GM12874 (cell line): Measurements from ENCODE around the gene PRSS50.

Experiments used
- TF ChIP-seq, protein P1 (sequence below): IDR thresholded peaks from 2 replicates; pipeline ENCODE4 v1.5.1; 2011; ENCODE audit warnings: low read depth, mild to moderate bottlenecking, control low read depth, low read length, moderate library complexity; ENCODE audit not compliant: insufficient read depth

The PRSS50 gene, protein sequence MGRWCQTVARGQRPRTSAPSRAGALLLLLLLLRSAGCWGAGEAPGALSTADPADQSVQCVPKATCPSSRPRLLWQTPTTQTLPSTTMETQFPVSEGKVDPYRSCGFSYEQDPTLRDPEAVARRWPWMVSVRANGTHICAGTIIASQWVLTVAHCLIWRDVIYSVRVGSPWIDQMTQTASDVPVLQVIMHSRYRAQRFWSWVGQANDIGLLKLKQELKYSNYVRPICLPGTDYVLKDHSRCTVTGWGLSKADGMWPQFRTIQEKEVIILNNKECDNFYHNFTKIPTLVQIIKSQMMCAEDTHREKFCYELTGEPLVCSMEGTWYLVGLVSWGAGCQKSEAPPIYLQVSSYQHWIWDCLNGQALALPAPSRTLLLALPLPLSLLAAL

DNA sequence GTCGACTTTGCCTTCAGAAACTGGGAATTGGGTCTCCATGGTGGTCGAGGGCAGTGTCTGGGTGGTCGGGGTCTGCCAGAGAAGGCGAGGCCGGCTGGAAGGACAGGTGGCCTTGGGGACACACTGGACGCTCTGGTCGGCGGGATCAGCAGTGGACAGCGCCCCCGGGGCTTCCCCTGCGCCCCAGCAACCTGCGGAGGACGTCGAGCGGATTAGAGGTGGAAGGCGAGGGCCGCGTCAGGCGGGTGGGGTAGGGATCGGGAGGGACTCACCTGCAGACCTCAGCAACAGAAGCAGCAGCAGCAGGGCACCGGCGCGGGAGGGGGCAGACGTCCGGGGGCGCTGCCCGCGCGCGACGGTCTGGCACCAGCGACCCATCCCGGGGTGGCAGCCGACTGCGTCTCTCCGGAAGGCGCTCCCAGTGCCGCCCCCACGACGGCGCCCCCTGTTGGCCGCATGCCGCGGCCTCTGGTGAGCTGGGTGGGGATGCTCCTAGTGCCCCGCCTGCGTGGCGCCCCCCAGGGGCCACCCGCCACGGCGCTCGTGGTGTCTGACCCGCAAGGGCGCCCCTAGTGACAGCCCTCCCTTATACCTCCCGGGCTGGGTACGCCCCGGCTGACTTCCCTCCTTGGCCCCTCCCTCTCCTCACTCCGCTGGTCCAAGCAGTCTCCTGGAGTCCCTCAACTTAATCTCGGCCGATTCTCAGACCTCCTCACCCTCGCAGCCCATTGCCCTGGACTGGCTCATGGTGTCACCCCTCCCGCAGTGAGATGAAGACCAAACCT, at the start of gene PRSS50:
Gene PRSS50 (minus strand): TSS at position 423 of the 785 bp plus-strand sequence. CDS start 45 bp downstream, at position 378.
- TF ChIP-seq, protein P1, sequence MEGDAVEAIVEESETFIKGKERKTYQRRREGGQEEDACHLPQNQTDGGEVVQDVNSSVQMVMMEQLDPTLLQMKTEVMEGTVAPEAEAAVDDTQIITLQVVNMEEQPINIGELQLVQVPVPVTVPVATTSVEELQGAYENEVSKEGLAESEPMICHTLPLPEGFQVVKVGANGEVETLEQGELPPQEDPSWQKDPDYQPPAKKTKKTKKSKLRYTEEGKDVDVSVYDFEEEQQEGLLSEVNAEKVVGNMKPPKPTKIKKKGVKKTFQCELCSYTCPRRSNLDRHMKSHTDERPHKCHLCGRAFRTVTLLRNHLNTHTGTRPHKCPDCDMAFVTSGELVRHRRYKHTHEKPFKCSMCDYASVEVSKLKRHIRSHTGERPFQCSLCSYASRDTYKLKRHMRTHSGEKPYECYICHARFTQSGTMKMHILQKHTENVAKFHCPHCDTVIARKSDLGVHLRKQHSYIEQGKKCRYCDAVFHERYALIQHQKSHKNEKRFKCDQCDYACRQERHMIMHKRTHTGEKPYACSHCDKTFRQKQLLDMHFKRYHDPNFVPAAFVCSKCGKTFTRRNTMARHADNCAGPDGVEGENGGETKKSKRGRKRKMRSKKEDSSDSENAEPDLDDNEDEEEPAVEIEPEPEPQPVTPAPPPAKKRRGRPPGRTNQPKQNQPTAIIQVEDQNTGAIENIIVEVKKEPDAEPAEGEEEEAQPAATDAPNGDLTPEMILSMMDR: peak; percentile 51

DNA sequence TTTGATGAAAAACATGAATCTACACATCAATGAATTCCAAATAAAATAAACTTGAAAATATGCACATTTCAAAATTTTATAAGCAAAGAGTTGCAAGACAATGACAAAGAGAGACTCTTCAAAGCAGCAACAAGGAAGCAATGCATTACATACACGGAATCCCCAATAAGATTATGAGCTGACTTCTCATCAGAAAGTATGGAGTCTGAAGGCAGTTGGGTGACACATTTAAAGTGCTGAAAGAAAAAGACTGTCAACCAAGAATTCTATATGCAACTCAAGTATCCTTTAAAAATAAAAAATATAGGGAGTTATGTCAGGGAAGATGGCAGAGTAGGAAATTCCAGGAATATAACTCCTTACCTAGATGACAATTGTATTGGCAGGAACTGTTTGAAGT, 46.5 kb upstream of the PRSS50 start:
- TF ChIP-seq, protein P1: no peak

DNA sequence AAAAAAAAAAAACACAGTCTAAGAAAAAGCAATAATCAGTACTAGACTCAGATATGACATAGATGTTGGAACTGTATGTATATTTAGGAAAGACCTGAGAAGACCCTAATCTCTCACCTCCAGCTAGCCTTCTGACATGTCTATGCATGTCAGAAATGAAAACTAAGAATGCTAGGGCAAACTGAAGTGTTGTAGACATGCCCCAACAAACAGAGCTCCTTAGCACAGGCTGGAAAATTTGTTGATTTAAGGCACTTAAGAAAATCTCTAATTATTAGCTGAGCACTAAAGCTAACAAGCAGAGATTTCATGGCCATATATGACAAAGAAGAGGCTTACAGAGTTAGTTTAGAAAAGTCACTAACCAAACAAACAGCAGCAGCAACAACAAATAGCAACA, 45.5 kb upstream of the PRSS50 start:
- TF ChIP-seq, protein P1: no peak

DNA sequence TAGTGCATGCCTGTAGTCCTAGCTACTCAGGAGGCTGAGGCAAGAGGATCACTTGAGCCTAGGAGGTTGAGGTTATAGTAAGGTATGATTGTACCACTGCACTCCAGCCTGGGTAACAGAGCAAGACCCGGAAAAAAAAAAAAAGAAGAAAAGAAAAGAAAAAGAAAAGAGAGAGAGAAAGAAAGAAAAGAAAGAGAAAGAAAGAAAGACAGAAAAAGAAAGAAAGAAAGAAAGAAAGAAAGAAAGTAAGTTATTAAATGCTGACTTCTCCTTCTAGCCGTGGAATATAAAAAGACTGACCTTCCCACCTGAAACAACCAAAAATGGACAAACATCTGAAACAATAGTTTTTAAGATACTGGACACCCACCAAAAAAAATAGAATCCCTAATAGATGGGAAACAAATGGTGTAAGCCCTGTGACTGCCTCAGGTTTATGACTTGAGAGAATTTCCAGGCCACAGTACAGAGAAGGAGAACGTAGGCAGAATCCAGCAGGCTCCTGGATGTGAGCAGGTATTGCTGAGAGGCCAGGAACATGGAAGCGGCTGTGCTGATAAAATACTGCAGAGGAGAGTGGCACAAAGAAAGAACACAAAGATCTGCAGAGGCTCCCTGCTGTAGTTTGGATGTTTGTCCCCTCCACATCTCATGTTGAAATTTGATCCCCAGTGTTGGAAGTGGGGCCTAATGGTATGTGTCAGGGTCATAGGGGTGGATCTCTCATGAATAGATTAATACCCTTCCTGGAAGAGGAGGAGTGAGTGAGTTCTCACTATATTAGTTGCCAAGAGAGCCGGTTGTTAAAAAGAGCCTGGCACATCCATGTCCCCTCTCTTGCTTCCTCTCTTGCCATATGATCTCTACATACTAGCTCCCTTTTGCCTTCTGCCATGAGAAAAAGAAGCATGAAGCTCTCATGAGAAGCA, 41.8 kb upstream of the PRSS50 start:
- TF ChIP-seq, protein P1: no peak

DNA sequence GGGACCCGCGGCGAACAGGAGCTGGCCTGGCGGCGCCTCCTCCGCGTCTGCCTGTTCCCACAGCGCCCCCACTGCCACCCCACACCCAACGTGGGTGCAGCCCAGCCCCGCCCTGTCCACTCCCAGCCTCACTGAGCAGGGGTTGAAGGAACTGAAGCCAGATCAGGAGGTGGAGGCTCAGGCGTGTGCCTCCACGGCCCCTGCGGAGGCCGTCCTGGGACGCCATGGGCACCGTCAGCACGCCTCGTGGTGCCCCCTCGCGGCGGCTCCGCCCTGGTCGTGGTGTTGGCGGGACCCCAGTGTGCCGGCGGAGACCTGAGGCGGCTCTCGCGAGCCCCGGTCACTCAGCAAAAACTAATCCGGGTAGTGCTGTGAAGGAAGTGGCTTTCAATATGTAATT, 39.0 kb upstream of the PRSS50 start:
- TF ChIP-seq, protein P1: no peak

DNA sequence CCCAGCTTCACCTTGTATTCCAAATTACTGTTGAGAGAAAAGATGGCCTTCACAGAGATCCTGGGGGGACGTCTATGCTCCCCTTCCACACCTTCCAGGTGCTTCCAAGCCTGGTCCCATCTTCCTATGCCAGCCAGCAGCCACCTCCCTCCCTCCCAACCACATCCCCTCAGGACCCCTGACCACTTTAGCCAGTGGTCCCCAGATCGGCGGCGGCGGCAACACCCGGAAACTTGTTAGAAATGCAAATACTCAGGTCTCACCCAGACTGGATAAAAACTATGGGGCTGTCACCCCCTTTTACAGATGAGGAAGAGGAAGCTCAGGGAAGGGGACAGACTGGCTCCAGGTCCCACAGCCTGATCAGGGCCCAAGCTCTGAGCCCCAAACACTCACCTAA, 38.0 kb upstream of the PRSS50 start:
- TF ChIP-seq, protein P1: no peak
